Posterior vena cava (tissue), 2 donors: ENCODE results near the gene ALDOA. TPM values are rescaled to one million over a fixed set of nuclear protein-coding genes. Genes with fewer than 3 reads are reported as not detected.
"Not testable (repeated sequence)": the region's sequence is repeated elsewhere in the genome, so short reads cannot be mapped to it uniquely, and the experiment has no call there.

Source experiments
- DNase-seq: peaks from one replicate; pipeline ENCODE4 v3.0.0-alpha.2; 2020; ENCODE audit warnings: low spot score
- intact Hi-C, 2 donors: fragments of 100-400 bp; cut with DNase I; formaldehyde crosslinking; loops; one replicate each; pipeline versions ENCODE4 v1.14.1 to v1.14.2; 2022 to 2023
- long read RNA-seq, 2 donors: library from polyadenylated mRNA; unstranded; transcript quantifications; one replicate each; pipeline ENCODE4 v2.0.0, GENCODE V29; 2020 to 2021
- total RNA-seq, 2 donors: library from RNA; stranded (reverse); fragmentation: NEBNext Ultra II Directional; extraction: Animal tissue kit (Norgen Biotek cat#: 25700); gene quantifications; one replicate each; pipeline ENCODE4 v1.2.1, GENCODE V29; 2021
- donor health status: DM: yes; HTN: yes; CAD: no.
- donor health status: DM: yes; HTN: yes; CAD: no.

The ALDOA gene
- total RNA-seq: 100 to 1,000 TPM; 937 to 987 TPM
- long read RNA-seq, donor 1, transcript ALDOA-206 (9 exons, 1,550 nt): minor isoform, 12 of 449 reads
- long read RNA-seq, donor 1, transcript ALDOA-209 (9 exons, 1,579 nt): major isoform, 425 of 449 reads
- long read RNA-seq, donor 1, partial matches to known transcripts: 3 of 449 reads
- long read RNA-seq, donor 1, other reads (novel, unspliced or antisense): 6 of 449 reads
- long read RNA-seq, donor 2, transcript ALDOA-206 (9 exons, 1,550 nt): minor isoform, 145 of 3,921 reads
- long read RNA-seq, donor 2, transcript ALDOA-209 (9 exons, 1,579 nt): major isoform, 3,751 of 3,921 reads
- long read RNA-seq, donor 2, transcript ALDOA-219 (8 exons, 1,499 nt): minor isoform, 13 of 3,921 reads
- long read RNA-seq, donor 2, partial matches to known transcripts: 1 of 3,921 reads
- long read RNA-seq, donor 2, other reads (novel, unspliced or antisense): 4 of 3,921 reads

DNA sequence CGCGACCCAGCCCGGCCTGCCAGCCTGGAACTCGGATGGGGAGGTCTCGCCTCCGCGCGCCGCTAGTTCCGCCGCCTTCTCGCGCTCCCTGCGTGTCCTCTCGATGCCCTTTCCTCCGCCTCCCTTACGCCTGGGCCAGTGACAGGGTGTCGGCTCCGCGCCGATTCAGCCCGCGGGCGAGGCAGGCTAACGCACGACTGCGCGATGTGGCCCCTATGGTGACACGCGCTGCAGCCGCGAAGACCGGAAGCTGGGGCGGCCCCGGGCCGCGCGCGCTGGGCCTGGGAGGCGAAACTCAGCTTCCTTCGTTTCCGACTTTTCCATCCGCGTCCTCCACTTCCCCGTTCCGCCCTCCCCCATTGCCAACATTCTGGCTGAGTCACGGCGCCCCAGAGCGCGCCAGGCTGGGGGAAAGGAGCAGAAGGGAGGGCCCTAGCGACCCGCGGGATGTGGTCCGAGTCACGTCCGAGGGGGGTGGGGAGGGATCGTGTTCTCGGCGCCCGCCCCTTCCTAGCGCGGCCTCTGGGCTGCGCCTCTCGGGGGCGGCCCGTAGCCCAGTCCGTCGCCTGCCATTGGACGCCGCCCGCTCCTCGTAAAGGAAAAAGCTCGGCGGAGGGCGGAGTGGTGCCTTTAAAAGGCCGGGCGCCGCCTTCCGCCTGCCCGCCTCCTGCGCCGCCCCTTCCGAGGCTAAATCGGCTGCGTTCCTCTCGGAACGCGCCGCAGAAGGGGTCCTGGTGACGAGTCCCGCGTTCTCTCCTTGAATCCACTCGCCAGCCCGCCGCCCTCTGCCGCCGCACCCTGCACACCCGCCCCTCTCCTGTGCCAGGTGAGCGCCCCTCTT, at the start of gene ALDOA:
Gene ALDOA, plus strand, starts transcription at position 659 of the 841 bp plus-strand sequence. CDS start 1,138 bp downstream, outside the sequence.
- intact Hi-C loops: no loop called here
- peak; percentile 100 for DNase-seq

DNA sequence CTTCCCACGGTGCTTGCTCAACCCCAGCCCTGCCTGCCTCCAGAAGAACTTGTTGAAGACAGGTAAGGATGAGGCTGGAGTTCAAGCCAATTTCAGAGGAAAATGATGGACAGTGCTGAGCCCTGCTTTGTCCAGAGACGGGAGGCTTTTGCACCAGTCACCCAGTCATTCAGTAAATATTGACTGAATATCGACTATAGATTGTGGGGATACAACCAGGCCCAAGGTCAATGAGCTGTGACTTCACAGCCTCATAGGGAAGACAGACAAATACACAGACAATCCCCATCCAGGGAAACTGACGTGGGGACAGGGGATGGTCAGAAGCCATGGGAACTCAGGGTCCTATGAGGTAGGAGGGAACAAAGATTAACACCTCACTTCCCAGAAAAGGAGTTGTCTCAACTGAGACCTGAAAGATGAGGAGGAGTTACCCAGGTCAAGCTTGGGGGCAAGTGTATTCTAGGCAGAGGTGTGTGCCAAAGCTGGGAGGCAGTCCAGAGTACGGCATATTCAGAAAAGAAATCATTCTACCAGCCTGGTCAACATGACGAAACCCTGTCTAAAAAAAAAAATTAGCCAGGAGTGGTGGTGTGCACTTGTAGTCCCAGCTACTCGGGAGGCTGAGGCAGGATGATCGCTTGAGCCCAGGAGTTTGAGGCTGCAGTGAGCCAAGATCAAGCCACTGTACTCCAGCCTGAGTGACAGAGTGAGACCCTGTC, 48.8 kb upstream of the ALDOA start:
- DNase-seq: no peak

DNA sequence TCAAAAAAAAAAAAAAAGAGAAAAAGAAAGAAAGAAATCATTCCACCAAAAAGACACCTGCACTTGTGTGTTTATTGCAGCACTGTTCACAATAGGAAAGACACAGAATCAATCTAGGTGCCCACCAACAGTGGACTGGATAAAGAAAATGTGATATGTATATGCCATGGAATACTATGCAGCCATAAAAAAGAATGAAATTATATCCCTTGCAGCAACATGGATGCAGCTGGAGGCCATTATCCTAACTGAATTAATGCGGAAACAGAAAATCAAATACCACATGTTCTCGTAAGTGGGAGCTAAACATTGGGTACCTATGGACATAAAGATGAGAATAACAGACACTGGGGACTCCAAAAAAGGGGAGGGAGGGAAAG, 48.3 kb upstream of the ALDOA start:
- intact Hi-C loops: loop anchor here in 1 of 2 donors (5.0 kb wide), 1 partner anchor 320 kb away; no protein-coding TSS in a partner anchor
- no peak for DNase-seq

More for the DNA sequence above, 48.8 kb upstream of the ALDOA start:
- intact Hi-C loops: loop anchor here in 1 of 2 donors (5.0 kb wide), 1 partner anchor 319 kb away; no protein-coding TSS in a partner anchor

DNA sequence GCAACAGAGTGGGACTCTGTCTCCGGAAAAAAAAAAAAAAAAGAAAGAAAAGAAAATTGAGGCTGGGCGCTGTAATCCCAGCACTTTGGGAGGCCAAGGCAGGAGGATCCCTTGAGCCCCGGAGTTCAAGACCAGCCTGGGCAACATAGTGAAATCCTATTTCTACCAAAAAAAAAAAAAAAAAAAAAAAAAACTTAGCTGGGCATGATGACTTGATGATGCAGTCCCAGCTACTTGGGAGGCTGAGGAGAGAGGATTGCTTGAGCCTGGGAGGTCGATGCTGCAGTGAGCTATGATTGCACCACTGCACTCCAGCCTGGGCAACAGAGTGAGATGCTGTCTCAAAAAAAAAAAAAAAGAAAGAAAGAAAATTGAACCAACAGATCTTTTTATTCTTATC, 47.6 kb upstream of the ALDOA start:
- intact Hi-C loops: loop anchor here in 1 of 2 donors (5.0 kb wide), 1 partner anchor 321 kb away; no protein-coding TSS in a partner anchor
- DNase-seq: not testable (repeated sequence)

DNA sequence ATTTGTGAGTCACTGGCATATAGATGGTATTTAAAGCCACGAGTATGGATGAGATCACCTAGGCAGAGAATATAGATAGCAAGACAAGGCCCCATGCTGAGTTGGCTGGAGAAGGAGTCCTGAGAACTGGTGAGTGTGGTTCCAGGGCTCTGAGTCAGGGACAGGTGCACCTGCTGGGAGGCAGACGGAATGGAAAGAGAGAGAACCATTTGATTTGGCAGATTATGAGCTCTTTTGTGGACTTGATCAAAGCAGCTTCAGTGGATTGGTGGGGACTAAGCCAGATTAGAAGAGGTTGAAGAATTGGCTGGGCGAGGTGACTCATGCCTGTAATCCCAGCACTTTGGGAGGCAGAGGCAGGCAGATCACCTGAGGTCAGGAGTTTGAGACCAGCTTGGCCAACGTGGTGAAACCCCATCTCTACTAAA, 46.8 kb upstream of the ALDOA start:
- intact Hi-C loops: loop anchor here in 1 of 2 donors (5.0 kb wide), 1 partner anchor 321 kb away; no protein-coding TSS in a partner anchor
- no peak for DNase-seq

DNA sequence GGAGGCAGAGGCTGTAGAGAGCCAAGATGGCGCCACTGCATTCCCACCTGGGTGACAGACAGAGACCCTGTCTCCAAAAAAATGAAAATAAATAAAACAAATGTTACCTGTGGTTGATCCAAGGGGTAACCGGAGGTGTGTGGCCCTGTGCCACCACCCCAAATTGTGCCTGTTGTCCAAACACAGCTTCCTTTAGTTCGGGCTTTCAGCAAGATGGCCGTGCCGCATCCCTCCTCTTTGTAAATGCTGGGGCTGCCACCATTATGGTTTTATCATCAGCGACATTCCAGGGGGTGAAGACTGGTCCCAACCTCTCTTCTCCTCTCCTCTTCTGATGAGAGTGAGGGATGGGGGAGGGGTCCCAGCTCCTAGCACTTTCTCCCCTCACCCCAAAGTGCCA, 42.7 kb upstream of the ALDOA start, which contains the start of gene C16orf92:
Gene C16orf92, plus strand, starts transcription at position 312 of the 400 bp plus-strand sequence. CDS start 143 bp downstream, outside the sequence.
- no peak for DNase-seq
- intact Hi-C loops: loop anchor here in 1 of 2 donors (5.0 kb wide), 1 partner anchor 326 kb away; no protein-coding TSS in a partner anchor

DNA sequence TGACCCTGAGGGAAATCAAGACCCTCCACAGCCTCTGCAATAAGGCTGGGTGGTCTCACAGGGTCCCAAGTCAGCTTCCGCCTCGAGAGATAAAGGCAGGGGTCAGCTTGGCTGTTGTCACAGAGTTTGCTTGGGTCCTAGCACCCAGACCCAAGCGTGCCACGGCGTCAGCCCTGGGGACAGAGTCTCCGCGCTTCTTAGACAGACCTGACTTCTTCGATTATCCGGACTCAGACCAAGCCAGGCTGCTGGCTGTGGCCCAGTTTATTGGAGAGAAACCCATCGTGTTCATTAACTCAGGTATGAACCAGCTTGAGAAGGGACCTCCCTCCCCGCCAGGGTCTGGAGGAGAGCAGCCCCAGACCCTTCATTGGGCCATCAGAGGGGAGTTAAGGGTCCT, 42.0 kb upstream of the ALDOA start:
- DNase-seq: no peak
- intact Hi-C loops: loop anchor here in 1 of 2 donors (5.0 kb wide), 1 partner anchor 326 kb away; no protein-coding TSS in a partner anchor

DNA sequence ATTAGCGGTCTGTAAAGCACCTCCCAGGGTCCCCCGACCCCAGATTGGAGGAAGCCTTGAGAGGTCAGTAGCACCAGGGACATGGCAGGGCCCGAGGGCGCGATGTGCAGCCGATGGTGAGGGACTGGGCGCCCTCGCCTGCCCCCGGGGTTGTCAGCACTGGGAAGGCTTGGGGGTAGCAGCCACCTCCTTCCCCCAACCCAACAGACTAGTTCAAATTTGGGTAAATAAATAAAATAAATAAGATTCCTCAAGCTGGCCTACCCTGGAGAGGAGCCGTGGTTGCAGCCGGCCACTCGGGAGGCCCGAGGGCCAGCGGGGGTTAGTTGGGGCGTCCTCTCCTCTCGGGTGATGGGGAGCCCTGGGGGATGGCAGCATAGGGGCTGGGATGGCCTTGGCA, 41.1 kb upstream of the ALDOA start:
- intact Hi-C loops: loop anchor here in 1 of 2 donors (5.0 kb wide), 1 partner anchor 327 kb away; no protein-coding TSS in a partner anchor
- DNase-seq: no peak

DNA sequence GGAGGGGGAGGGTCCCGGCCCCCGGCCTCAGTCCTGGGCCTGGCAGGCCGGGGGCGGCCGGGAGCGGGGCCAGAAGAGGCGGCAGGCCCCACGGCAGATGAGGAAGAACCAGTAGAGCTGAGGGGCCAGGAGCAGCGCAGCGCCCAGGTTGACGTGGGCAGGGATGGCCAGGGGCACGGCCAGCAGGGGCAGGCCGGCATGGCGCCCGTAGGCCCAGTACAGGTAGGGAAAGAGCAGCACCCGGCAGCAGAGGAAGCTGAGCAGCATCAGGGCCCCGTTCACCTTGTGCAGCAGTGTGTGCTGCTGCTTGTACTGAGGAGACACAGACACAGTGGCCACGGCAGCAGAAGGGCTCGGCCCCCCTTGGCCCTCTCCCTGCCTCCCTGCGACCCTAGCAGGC, 40.4 kb upstream of the ALDOA start:
- no peak for DNase-seq
- intact Hi-C loops: no loop called here

DNA sequence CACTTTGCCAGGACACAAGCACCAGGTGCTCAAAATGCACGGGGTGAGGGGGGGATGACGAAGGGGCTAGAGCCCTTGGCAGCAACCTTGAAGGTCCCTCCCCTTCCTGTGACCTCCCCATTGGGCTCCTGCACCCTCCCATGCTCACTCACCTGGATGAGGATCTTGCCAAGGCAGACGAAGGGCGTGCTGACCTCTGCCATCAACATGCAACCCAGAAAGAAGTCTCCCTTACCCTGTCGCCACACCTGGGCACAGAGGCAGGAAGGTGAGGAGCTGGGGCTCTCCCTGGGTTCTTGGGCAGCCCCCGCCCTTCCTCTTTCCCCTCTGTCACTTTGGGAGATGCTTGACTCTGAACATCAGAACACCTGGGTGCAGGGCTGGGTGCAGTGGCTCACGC, 40.0 kb upstream of the ALDOA start:
- intact Hi-C loops: no loop called here
- no peak for DNase-seq

DNA sequence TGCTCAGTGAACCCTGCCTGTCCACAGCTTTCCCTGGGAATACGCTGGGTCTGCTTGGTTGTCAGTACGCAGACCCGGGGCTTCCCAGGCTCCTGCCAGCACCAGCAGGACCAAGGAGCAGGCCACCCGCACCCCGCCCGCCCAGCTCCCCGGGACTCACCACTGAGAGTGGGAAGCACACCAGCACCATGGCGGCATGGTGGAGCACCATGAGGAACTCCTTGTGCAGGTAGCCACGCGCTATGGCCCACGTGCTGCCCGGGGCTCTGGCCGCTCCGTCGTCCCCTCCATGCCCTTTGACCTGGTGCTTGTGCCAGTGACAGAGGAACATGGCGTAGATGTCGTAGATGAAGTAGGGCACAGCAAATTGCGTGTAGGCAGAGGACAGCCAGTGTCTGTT, 39.1 kb upstream of the ALDOA start:
- intact Hi-C loops: no loop called here

DNA sequence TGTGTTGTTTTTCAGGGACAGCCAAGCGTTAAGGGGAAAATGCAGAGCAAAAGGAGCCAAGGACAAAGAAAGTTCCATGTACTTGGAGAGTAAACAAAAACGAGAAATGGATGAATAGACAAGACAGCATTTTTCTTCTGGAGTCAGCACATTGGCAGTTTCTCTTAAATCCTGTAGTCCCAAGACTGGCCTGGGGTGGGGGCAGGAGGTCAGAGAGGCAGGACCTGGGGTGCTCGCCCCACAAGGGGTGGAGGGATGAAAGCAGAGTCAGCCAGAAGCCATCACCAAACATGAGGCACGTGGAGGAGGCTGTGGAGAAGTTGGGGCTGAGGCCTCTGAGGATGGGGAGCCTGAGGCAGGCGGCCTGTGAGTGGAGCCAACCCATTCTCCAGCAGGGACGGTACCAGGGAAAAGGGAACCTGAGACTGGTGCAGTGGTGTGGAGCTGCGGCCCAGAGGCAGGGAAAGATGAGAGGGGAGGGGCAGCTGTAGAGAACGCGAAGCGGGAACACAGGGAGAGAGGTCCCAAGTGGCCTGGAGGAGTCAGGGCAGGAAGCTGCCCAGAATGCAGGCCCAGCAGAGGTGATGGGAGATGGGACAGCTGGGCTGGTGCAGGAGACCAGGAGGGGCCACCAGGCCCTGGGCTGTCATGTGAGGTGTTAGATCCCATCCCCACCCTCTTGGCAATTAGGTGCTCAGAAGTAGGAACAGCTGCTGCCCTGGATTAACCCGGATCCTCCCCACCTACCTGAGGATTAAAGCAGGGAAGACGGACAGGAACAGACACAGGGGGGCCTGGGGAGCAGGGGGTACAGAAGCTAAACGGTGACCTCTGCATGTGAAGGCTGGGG, 37.7 kb upstream of the ALDOA start:
- DNase-seq: no peak
- intact Hi-C loops: no loop called here

More for the DNA sequence above, 39.1 kb upstream of the ALDOA start:
- no peak for DNase-seq

DNA sequence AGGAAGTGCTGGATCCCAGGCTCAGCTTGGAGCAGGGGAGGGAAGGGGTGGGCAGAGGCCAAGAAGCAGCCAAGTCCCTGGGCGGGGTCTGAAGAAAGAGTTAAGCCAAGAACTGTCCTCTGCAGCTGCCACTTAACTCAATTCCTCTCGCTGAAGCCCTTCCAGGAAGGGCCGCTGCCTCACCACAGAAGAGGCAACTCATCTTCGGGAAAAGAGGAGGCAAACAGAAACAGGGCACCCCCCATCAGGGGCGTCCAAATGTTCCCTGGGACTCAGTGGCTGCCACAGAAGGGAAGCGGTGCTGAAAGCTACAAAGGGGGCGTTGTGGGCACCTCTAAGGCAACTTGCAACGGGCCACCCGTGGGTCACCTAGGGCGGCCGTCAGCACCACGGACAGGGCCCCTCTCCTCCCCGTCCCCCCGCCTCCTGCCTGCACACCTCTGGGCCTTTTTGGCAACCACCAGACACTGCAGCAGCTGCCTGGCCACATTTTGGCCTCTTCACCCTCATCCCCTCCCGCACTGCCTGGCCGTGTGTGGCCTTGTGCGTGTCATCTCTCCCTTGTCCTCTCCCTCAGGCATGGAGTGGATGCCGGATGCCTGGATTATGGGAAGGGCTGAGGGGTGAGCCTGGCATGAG, 37.0 kb upstream of the ALDOA start:
- intact Hi-C loops: no loop called here
- no peak for DNase-seq

DNA sequence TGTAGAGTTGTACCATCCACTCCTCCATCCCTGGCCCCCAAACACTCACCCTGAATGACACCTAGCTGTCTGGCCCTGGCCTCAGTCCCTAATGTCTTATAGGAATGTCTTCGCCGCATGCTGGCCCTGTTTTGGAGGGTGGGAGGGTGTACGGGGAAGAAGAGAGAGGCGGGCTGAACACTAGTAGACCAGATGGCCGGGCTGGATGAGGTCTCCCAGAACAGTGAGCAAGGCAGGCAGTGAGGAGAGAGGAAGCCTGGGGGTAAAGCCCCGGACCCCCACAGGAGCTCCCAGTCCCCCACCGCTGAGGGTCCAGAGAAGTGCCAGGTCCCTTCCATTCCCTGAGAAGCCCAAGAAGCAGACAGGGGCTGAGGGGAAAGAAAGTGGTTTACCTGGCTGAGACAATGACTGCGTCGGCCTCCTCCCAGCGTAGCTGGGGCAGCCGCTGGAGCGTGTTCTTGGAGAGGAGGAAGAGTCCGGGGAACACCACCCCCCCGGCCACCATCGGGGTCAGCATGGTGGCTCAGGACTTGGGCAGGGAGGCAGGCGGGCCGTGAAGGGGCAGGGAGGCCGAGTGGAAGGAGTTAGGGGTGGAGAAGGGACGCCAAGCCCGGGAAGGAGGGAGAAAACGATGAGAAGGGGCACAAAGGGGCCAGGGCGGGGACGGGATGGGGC, 35.4 kb upstream of the ALDOA start:
- intact Hi-C loops: no loop called here
- DNase-seq: no peak

DNA sequence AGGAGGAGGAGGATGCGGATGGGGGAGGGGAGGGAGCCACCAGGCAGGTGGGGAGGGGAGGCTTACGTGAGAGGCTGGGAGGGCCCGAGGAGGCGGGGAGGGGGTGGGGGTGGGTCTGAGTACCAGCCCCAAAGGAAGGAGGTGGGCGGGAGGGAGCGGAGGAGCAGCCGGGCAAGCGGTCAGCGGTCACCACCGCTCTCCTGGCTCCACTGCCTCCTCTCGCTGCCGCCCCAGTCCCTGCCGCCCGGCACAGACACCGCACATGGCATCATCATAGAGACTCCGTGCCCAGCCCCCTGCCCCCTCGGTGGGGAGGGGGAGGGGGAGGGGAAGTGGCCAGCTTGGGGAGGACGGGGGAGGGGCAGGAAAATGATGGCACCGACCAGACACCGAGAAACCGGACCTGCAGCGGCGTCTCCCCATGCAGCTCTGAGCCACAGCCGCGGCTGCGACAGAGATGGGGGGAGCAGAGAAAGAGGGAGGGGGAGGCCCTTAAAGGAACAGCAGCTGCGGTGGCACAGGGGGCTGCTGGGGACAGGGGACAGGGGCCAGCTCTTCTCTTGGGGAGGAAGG, 34.6 kb upstream of the ALDOA start, which contains the start of gene TLCD3B:
Gene TLCD3B, minus strand, starts transcription at position 431 of the 573 bp plus-strand sequence. CDS start 744 bp downstream, outside the sequence.
- DNase-seq: no peak
- intact Hi-C loops: no loop called here

DNA sequence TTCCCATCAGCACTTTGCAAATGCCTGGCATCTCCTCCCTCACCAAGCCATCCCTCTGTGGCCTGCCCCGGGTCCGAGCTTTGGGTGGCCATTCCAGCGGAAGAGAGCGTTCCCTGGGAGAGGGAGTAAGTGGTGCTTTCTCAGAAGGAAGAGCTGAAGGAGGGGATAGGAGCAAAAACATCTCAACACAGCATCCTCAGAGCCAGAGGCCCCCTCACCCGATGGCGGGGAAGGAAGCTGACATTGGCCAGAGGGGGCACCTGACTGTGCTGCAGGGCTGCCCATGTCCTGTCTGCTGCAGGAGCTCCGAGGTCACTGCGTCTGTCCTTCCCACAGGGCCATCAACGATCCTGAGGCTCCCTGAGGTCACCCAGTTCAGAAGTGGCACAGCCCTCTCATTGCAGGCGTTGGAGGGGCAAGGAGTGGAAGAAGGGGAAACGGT, 34.1 kb upstream of the ALDOA start:
- intact Hi-C loops: no loop called here
- DNase-seq: no peak
